GM18520 (cell line): ENCODE measurements around the gene MIPOL1.
A peak's percentile ranks its signal among the peaks of the same experiment; 100 is the strongest.

Experiments used
- ATAC-seq: cut with Tn5 transposase; IDR thresholded peaks from one replicate; pipeline ENCODE4 v1.9.1; 2021; ENCODE audit not compliant: unreplicated experiment

Gene MIPOL1

DNA sequence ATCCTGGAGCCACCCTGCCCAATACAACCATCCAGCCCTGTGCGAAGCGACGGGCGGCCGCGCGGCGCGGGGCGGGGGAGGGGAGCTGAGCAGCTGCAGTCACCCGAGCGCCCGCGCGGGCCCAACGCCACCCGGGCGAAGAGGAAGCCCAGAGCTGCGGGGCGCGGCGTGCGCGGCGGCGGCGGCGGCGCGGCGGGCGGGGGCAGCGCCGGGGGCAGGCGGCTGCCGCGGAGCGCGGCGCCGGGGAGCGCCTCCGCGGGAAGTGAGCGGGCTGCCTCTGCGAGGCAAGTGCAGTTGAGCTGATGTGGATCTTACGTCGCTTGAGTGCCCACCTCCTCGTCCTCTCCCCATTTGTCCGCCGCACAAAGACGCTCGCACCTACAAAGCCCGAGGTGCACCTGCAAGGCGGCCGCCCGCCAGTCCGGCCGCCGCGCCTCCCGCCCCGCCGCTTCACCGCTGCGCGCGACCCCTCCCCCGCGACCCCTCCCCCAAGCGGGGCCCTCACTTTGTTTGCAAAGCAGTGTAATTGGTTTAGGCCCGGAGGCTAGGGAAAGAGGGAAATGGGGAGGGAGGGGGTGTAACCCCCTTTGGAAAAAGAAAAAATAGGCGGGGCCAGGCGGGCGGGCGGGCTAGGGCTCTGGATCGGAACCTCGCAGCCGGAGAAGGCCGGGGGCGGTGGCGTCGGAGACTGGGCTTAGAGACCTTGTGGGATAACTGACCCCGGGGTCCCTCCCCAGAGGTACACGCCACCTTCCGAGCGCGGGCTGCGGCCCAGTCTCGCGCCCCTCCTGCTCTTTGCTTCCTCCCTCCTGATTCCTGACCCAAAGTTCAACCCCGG, 397.5 kb downstream of the MIPOL1 start, which contains the start of the genes FOXA1 and TTC6:
Gene FOXA1, minus strand, starts transcription at position 279 of the 838 bp plus-strand sequence. Its CDS starts 277 bp downstream, at position 2.
Gene TTC6, plus strand, starts transcription at position 659 of the 838 bp plus-strand sequence. CDS start 26,436 bp downstream, outside the sequence.
- no peak for ATAC-seq

GRCh38 chr14:37595809-37596621, 398.3 kb downstream of the MIPOL1 start:
- ATAC-seq: peak; percentile 78

GRCh38 chr14:37596790-37597472, 399.2 kb downstream of the MIPOL1 start:
- ATAC-seq: no peak

DNA sequence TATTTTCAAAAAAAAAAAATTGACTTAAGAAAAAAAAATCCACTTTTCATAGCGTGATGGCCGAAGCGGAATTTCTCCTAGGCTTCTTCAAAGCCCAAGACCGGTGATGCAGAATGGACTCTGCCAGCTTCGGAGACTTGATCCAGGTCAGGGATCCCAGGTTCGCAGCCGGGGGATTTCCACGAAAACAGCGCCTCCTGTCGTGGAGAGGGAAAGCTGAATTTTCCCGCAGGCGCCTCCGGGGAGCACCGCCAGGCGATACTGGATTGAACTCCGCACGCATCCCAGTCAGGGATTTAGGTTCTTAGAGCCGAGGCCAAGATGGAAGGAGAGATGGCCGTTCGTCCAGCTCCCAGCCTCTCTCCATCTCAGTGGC, 399.8 kb downstream of the MIPOL1 start:
- ATAC-seq: no peak

DNA sequence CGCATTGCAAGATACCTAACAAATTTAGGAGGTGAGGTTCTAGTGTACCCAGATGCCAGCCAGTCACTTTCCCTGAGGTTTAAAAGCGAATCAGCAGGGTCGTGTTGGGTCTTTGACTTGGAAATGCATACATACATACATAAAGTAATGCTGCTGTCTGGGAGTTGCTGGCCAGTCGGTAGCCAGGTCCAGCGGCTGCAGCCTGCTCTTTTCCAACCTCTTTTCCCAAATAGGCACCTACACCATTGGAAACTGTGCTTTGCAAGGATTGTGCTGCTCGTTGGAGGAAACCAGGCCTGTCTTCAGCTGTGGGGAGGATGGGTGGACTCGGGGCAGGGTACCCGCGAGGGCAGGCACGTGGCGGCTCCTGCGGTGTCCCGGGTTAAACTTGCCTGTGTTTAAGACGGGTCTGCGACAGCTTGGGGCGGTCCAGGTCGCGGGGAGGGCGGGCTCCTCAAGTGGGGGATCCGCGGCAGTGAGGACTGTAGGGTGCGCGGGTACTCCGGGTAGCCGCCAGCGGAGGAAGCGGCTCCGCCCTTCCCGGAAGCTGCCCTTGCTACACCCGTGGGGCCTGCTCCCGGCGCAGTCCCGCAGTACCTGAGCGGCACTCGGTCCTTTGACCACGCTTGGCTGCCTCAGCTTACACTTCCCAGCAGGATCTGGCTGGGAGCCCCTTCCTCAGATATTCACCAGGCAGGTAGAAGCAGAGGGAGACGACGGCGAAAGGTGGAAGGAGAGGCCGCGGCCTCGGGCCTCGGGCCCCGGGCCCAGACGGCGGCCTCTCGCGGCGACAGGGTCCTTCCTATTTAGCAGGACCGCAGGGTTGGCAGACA, 400.4 kb downstream of the MIPOL1 start:
- ATAC-seq: no peak

GRCh38 chr14:37598747-37599506, 401.2 kb downstream of the MIPOL1 start:
- ATAC-seq: no peak

- ATAC-seq: no peak
Measured at GRCh38 chr14:37599507-37600368, 402.0 kb downstream of the MIPOL1 start.

DNA sequence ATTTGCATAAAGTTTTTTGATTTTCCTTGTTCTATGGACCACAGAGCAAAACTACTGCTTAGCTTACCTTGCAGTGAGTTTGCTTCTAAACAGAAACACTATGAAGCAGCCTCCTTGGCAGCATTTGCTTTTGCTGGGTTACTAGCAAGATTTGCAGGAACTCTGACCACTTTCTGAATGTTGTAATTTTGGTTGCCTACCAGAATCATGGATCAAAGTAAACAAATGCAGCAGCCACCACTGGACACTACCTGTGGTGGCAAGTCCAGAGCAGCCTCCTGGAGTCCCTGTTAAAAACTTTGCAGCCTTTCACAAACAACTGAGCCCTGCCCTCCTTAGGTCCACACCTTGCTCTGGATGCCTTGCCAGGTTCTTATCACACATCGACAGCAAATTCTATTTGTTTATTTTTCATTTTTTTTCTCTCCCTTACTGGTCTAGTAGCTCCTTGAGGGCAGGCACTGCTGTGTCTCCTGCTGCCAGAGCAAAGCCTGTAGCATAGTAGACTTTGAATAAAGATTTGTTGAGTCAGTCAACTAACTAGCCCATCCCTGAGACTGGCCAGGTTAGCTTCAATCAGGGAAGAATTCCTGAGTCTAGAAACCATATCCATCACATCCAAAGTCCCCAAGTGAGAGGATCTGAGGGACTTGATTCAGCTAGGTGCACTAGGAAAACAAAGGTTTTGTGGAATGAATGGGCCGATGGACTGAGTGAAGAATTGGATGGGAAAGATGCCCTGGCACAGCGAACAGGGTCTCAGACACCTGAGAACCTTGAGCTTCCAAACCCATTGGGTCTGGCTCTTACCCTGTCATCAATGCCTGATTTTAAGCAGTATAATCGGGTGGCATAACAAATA, 403.4 kb downstream of the MIPOL1 start:
- no peak for ATAC-seq

GRCh38 chr14:37601865-37602264, 404.1 kb downstream of the MIPOL1 start:
- no peak for ATAC-seq
